Measurements from ENCODE around the gene TBC1D22A.

Gene TBC1D22A

GRCh38 chr22:47190957-47191670, 428.7 kb downstream of the TBC1D22A start:
- Histone ChIP-seq H3K9me3 (ENCODE audit: low read length) (no peaks in the 10 kb centered on the region), H2AFZ (ENCODE audit: low read length) (no peak overlapping the region), H3K27ac (ENCODE audit: low read depth, low read length, poor library complexity, severe bottlenecking) (no peak overlapping the region), H4K20me1 (ENCODE audit: insufficient read depth, low read length) (no peaks in the 10 kb centered on the region), H3K4me2 (ENCODE audit: low read length) (no peak overlapping the region), H3K9me2 (ENCODE audit: low read depth, low read length) (no peaks in the 10 kb centered on the region), H3K9ac (ENCODE audit: low read length) (no peak overlapping the region), H3K36me3 (ENCODE audit: insufficient read depth, low read length) (no peaks in the 10 kb centered on the region), H3K4me1 (ENCODE audit: insufficient read depth, low read length, severe bottlenecking) (peaks cover 8% of the 10 kb centered on the region), H3K79me2 (ENCODE audit: insufficient read depth, low read length) (no peaks in the 10 kb centered on the region), H3K4me3 (ENCODE audit: low read depth, low read length, poor library complexity, severe bottlenecking) (no peak overlapping the region), H3F3A (ENCODE audit: insufficient read depth, low read length) (no peaks in the 10 kb centered on the region), H3K27me3 (ENCODE audit: insufficient read depth, low read length) (peaks cover 12% of the 10 kb centered on the region; the same call in 1 of the 2 replicates)
- TF ChIP-seq CTCF (IDR thresholded peaks at IDR 0.05; ENCODE audit: low read length) (no peak), EZH2 (IDR thresholded peaks at IDR 0.05; ENCODE audit: borderline replicate concordance, low read length) (no peak)

GRCh38 chr22:47191671-47192650, 429.5 kb downstream of the TBC1D22A start:
- no peaks in the 10 kb centered on the region for H3K9me3 ChIP-seq (ENCODE audit: low read length)
- no peak overlapping the region for H3K27ac ChIP-seq (ENCODE audit: low read depth, low read length, poor library complexity, severe bottlenecking)
- H3K4me3 ChIP-seq (ENCODE audit: low read depth, low read length, poor library complexity, severe bottlenecking): no peak overlapping the region
- no peaks in the 10 kb centered on the region for H4K20me1 ChIP-seq (ENCODE audit: insufficient read depth, low read length)
- no peaks in the 10 kb centered on the region for H3K9me2 ChIP-seq (ENCODE audit: low read depth, low read length)
- H3K27me3 ChIP-seq (ENCODE audit: insufficient read depth, low read length): peaks cover 13% of the 10 kb centered on the region; the same call in 1 of the 2 replicates
- no peaks in the 10 kb centered on the region for H3K36me3 ChIP-seq (ENCODE audit: insufficient read depth, low read length)
- TF ChIP-seq CTCF (IDR thresholded peaks at IDR 0.05; ENCODE audit: low read length): no peak
- H3K9ac ChIP-seq (ENCODE audit: low read length): no peak overlapping the region
- H3K79me2 ChIP-seq (ENCODE audit: insufficient read depth, low read length): no peaks in the 10 kb centered on the region
- H3F3A ChIP-seq (ENCODE audit: insufficient read depth, low read length): no peaks in the 10 kb centered on the region
- peaks cover 8% of the 10 kb centered on the region for H3K4me1 ChIP-seq (ENCODE audit: insufficient read depth, low read length, severe bottlenecking)
- H3K4me2 ChIP-seq (ENCODE audit: low read length): no peak overlapping the region
- no peak overlapping the region for H2AFZ ChIP-seq (ENCODE audit: low read length)

- Histone ChIP-seq H4K20me1 (ENCODE audit: insufficient read depth, low read length) (no peaks in the 10 kb centered on the region), H3K36me3 (ENCODE audit: insufficient read depth, low read length) (no peaks in the 10 kb centered on the region), H3K4me1 (ENCODE audit: insufficient read depth, low read length, severe bottlenecking) (peaks cover 8% of the 10 kb centered on the region), H3K79me2 (ENCODE audit: insufficient read depth, low read length) (no peaks in the 10 kb centered on the region), H3F3A (ENCODE audit: insufficient read depth, low read length) (no peaks in the 10 kb centered on the region), H3K27me3 (ENCODE audit: insufficient read depth, low read length) (peaks cover 13% of the 10 kb centered on the region; the same call in 1 of the 2 replicates), H3K27ac (ENCODE audit: low read depth, low read length, poor library complexity, severe bottlenecking) (no peak overlapping the region), H3K9me2 (ENCODE audit: low read depth, low read length) (no peaks in the 10 kb centered on the region), H3K9me3 (ENCODE audit: low read length) (no peaks in the 10 kb centered on the region), H3K4me3 (ENCODE audit: low read depth, low read length, poor library complexity, severe bottlenecking) (no peak overlapping the region), H2AFZ (ENCODE audit: low read length) (no peak overlapping the region), H3K4me2 (ENCODE audit: low read length) (peak overlapping the region; percentile 24; the same call in 1 of the 2 replicates), H3K9ac (ENCODE audit: low read length) (no peak overlapping the region)
- no peak for TF ChIP-seq CTCF (IDR thresholded peaks at IDR 0.05; ENCODE audit: low read length)
- no peak for TF ChIP-seq EZH2 (IDR thresholded peaks at IDR 0.05; ENCODE audit: borderline replicate concordance, low read length)
These were observed 430.4 kb downstream of the TBC1D22A start for GRCh38 chr22:47192651-47193437.
